ENCODE measurements around the gene NREP. TPM values are rescaled to one million over a fixed set of nuclear protein-coding genes. Genes with fewer than 3 reads are reported as not detected.

Gene NREP
- total RNA-seq, 1 experiment from 2014 or later: 163 TPM

DNA sequence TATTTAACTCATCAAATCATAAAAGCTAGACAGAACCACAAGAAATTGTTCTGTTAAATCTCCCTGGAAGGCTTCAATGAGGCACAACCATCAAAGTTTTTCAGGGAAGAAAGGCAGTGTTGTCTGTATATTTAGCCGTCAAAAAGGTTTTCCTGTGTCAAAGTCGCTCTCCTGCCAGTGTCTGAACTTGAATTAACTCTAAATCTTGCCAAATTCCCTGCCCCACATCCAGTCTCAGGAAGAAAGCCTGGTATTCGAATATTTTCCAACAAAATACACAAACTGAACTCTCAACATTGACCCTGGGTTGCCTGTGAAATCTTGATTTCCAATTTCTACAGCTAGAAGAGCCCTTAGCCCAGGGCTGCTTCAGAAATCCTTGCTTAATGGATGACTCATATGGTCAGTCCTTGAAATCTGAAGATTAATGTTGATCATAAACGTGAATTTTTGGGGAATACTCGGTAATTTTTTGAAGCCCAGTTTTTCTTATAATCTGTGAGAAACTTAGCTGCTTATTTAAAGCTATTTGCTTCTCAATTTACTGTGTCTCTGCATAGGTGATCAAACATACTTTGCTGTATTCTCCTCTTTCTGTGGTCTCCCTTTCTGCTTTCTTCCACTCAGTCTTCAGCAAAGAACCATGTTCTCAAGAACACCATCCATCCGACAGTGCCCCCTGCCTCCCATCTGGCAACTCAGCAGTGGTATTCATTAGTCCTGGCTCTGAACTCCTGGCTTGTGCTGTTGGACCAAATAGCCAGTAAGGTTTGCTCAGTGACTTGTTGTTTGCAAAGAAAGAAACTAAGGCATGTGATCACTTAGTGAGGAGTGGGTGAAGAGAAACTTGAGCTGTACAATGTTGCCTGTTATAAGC, 58.9 kb downstream of the NREP start:
- Histone ChIP-seq H4K5ac (ENCODE audit: insufficient read length, low read depth, low read length) (no peak overlapping the region), H2BK15ac (ENCODE audit: low read depth, low read length) (no peak overlapping the region), H2AFZ (ENCODE audit: low read length) (no peak overlapping the region), H3K79me2 (ENCODE audit: insufficient read depth, low read length) (no peaks in the 10 kb centered on the region), H3K9me3 (ENCODE audit: control insufficient read depth, low read depth, low read length) (no peaks in the 10 kb centered on the region), H2BK20ac (ENCODE audit: low read depth, low read length, poor library complexity, severe bottlenecking) (no peak overlapping the region), H3K27me3 (ENCODE audit: insufficient read depth, low read length) (no peaks in the 10 kb centered on the region), H3K56ac (ENCODE audit: insufficient read length, low read depth, low read length) (no peak overlapping the region), H2BK5ac (ENCODE audit: insufficient read length, low read length) (no peak overlapping the region), H3K14ac (ENCODE audit: insufficient read depth, low read length) (no peak overlapping the region), H2BK120ac (ENCODE audit: low read depth, low read length, poor library complexity, severe bottlenecking) (no peak overlapping the region), H4K20me1 (ENCODE audit: control insufficient read depth, insufficient read depth, insufficient read length) (no peaks in the 10 kb centered on the region), H3K4ac (ENCODE audit: low read depth, low read length) (no peak overlapping the region), H3K4me2 (ENCODE audit: insufficient read depth, insufficient read length, low read length) (no peak overlapping the region), H2AK5ac (ENCODE audit: insufficient read length, low read length) (no peak overlapping the region), H3K27ac (ENCODE audit: insufficient read length, low read depth, low read length) (no peak overlapping the region), H3K23ac (ENCODE audit: insufficient read length, low read depth, low read length) (no peak overlapping the region), H3K23me2 (ENCODE audit: insufficient read length, low read depth, low read length, poor library complexity, severe bottlenecking) (no peaks in the 10 kb centered on the region), H4K91ac (ENCODE audit: insufficient read length, low read depth, low read length) (no peak overlapping the region), H3T11ph (ENCODE audit: low read length) (no peak overlapping the region), H3K18ac (ENCODE audit: insufficient read length, low read depth, low read length) (no peak overlapping the region), H3K4me1 (ENCODE audit: insufficient read depth, low read length) (no peaks in the 10 kb centered on the region), H3K79me1 (ENCODE audit: insufficient read depth, low read depth, low read length, poor library complexity, severe bottlenecking) (no peaks in the 10 kb centered on the region), H4K8ac (replicated peaks; ENCODE audit: insufficient read length, low read depth, low read length) (no peak overlapping the region), H3K9ac (ENCODE audit: extremely low read depth, insufficient read length, low read length) (no peak overlapping the region), H2BK12ac (ENCODE audit: insufficient read length, low read depth, low read length) (no peak overlapping the region)
- Mint-ChIP-seq H3K27me3 (ENCODE audit: low read depth) (no peaks in the 10 kb centered on the region), H3K36me3 (ENCODE audit: insufficient read depth in 1 of 3, low read depth in 3 of 3) (no peaks in the 10 kb centered on the region), H3K4me1 (peaks cover 12 to 15% of the 10 kb centered on the region in 2 experiments), H3K4me3 (no peak overlapping the region), H3K27ac (no peak overlapping the region), H3K9me3 (no peaks in the 10 kb centered on the region)
- WGBS (ENCODE audit: extremely low coverage, insufficient read length, low lambda C conversion rate): no CpG with 5 or more reads among the region's 6 CpGs
- DNase-seq: peak; percentile 59
- TF ChIP-seq, protein P1, sequence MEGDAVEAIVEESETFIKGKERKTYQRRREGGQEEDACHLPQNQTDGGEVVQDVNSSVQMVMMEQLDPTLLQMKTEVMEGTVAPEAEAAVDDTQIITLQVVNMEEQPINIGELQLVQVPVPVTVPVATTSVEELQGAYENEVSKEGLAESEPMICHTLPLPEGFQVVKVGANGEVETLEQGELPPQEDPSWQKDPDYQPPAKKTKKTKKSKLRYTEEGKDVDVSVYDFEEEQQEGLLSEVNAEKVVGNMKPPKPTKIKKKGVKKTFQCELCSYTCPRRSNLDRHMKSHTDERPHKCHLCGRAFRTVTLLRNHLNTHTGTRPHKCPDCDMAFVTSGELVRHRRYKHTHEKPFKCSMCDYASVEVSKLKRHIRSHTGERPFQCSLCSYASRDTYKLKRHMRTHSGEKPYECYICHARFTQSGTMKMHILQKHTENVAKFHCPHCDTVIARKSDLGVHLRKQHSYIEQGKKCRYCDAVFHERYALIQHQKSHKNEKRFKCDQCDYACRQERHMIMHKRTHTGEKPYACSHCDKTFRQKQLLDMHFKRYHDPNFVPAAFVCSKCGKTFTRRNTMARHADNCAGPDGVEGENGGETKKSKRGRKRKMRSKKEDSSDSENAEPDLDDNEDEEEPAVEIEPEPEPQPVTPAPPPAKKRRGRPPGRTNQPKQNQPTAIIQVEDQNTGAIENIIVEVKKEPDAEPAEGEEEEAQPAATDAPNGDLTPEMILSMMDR (conservative IDR thresholded peaks at IDR 0.05): peak; percentile 61
